HG03571 (cell line): ENCODE results near the gene SLC9A3.
A peak's percentile ranks its signal among the peaks of the same experiment; 100 is the strongest.
"Not testable (repeated sequence)": the region's sequence is repeated elsewhere in the genome, so short reads cannot be mapped to it uniquely, and the experiment has no call there.

Experiments used
- ATAC-seq: cut with Tn5 transposase; IDR thresholded peaks from one replicate; pipeline ENCODE4 v1.9.1; 2021; ENCODE audit not compliant: unreplicated experiment

Gene SLC9A3

DNA sequence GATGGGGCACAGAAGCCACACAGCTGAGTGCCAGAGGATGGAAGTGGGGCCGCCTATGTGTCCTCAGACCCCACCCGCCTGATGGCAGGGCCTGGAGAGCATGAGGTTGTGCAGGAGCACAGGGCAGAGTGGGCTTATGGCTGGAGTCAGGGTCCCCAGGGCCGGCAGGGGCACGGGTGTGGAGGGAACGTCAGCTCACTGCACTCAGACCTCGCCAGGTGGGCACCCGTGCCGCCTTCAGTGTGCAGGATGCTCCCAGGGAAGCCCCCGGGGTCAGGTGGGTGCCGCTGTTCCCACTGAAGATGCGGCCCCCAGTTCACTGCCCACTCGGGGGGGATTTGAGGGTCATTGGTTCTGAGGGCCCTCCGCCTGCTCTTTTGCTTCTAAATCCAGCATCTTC is 46.4 kb downstream of the SLC9A3 start:
- no peak for ATAC-seq

DNA sequence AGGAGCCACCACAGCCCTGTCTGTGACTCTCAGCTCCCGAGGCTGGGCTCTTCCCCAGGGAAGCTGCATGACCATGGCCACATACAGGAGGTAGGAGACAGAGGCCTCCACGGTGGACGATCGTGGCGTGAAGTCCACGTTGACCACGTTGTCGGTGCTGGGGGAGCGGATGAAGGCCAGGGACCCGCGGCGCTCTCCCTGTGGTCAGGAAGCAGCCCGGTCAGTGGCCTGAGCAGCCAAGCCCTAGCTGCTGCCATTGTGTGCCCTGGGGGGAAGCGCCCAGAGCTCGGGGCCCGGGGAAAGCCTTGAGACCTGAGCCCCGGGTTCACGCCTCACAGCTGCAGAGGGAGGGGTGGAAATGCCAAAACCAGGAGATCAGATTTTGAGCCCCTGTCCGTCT is 47.0 kb downstream of the SLC9A3 start:
- ATAC-seq = no peak

DNA sequence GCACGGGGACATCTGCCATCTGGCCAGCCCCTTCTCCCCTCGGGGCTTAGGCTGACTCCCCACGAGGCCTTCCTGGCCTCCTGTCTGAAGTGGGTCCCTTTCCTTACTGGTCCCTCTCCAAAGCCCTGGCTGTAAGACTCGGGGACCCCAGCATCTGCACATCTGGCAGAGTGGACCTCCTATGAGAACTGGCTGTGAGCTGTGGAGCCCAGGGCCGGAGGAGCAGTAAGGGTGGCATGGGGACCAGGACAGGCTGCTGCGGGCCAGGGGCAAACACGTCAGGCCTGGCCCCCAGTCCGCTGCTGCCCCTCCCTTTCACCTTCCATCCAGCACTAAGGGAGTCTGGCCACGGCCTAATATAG is 47.5 kb downstream of the SLC9A3 start:
- ATAC-seq = no peak

DNA sequence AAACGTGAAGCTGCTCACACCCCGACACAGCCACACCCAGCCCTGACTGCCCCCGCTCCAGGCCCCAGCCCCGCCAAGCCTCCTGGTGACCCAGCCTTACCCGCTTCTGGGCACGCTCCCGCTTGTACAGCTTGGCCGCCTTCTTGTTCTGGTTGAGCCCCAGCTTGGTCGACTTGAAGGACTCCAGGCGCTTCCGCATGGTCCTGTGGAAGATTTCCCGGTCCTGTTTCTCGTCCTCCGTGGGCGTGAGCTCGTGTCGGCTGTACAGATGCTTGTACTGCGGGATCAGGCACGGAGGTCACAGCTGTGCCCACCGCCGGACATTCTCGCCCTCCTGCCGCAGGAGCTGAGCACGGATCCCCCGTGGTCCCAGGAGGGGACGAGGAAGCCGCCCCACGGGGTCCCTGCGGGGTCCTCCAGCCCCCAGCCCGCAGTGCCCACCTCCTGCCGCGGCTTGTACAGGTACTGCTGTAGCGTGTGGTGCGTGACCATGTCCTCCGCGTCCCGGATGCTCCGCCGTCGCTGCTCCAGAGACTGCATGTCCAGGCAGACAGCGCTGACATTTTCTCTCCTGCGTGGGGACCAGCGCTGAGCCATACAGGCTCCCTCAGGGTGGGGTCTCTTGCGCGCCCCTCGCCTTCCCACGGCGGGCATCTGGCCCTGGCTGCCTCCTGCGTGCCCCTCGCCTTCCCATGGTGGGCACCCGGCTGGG is 48.0 kb downstream of the SLC9A3 start:
- no peak for ATAC-seq

DNA sequence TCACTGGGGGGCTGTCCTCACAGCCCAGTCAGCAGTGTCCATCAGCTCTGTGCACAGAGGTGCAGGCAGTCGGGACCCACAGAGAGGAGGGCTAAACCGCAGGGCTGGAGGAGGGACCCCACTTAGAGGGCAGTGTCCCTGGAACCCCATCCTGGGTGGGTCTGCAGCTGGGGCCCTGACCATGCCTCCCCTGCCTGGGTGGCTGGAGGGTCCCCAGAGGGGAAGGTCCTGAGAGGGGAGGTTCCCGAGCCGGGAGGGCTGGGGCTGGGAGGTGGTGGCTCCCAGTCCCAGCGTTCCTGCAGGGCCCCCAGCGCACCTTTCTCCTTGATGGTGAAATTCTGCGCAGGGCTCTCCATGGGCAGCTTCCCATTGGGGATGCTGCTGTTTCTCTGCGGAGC is 48.5 kb downstream of the SLC9A3 start:
- no peak for ATAC-seq

DNA sequence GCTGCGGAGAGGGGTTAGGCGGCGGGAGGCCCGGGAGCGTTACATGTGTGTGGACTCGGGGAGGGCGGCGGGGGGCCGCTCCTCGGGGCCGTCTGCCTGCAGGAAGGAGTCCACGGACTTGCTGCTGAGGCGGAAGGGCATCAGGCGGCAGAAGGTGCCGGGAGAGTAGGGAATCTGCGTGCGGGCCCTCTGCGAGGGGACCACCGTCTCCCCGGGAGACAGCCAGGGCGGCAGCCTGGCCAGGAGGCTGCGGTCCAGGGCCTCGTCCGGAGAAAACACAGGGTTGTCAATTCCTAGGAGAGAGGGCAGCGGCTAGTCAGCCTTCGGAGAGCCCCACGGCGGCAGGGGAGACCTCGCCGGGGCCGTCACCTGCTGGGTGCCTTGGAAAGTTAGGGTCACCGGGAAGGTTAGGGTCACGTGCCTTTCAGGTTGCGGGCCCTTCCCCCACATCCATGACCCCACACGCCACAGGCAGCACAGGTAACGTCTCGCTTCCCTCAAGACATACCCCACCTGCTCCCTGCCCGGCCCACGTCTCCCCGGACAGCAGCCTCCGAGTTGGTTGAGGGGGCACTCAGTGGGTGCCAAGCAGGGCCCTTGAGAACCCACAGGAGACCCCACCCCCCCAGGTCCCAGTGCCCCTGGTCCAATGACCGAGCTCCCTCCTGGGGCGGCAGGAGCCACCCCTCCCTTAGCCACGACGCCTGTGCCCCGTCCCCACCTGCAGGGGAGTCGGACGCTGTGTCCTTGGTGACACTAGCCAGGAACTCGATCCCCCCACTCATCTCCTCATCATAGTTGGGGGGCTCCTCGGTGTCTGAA is 49.2 kb downstream of the SLC9A3 start:
- ATAC-seq = no peak

DNA sequence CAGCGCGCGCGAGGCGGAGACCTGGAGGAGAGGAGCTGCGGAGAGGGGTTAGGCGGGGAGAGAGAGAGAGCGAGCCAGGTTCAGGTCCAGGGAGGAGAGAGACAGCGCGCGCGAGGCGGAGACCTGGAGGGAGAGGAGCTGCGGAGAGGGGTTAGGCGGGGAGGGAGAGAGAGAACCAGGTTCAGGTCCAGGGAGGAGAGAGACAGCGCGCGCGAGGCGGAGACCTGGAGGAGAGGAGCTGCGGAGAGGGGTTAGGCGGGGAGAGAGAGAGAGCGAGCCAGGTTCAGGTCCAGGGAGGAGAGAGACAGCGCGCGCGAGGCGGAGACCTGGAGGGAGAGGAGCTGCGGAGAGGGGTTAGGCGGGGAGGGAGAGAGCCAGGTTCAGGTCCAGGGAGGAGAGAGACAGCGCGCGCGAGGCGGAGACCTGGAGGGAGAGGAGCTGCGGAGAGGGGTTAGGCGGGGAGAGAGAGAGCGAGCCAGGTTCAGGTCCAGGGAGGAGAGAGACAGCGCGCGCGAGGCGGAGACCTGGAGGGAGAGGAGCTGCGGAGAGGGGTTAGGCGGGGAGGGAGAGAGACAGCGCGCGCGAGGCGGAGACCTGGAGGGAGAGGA is 49.9 kb downstream of the SLC9A3 start:
- not testable (repeated sequence) for ATAC-seq

DNA sequence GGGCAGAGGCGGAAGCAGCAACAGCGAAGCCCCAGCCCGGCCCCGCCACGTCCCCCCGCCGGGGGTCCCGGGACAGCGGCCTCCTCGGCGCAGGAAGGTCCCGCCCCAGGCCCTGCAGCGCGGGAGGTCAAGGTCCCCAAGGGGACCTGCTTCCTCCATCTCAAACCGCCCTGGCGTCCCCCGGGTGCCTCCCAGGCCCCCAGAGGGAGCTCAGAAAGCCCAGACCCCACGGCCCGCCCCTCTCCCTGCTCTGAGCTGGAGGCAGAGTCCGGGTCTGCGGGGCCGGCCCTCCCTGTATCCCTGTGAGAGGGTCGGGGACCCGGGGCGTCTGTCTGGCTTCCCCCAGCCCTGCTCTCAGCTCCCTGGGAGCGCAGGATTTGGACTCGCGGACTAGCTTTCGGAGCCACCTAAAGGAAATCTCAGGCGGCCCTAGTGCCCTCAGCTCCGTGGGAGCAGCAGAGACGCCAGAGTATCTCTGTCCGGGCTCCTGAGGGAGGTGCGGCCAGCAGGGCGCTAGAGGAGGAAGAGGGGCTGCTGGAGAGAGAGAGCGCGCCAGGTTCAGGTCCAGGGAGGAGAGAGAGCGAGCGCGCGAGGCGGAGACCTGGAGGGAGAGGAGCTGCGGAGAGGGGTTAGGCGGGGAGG is 50.6 kb downstream of the SLC9A3 start:
- ATAC-seq = peak; percentile 21

DNA sequence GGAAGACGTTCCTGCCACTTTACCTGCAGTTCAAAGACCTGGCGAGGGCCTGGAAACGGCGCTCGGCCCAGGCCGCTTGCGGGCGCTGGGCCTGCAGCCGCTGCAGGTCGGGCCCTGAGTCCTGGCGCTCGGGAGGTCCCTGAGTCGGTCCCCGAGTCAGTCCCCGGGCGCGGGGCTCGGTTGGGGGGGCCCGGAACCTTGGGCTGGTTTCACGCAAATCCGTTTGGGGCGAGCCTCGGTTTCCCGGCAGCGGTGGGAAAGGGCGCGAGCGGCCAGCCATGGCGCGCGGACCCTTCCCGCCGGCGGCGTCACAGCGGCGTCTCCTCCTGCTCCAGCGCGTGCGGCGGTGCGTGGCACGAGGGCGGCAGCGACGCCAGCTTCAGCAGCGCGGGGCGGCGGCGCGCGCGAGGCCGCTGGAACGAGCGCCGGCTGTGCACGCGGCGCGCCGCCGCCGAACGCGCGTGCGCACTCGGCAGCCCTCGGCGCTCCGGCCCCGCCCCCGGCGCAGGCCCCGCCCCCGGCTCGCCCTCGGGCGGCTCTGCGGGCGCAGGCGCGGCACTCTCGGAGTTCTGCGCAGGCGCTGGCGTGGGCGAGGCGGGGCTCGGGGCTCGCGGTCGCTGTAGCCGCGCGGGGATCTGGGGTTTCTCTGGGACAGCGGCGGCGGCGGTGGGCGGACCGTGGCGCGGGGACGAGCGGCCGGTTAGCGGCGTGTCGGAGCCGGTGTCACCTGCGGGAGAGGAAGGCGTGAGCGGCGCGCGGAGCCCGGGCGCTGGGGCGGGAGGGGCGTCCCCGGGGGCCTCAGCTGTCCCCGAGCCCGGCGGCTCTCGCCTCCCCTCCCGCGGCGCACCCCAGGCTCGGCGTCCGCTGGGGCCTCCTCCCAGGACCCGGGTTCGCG is 51.3 kb downstream of the SLC9A3 start:
- ATAC-seq = peak; percentile 54

DNA sequence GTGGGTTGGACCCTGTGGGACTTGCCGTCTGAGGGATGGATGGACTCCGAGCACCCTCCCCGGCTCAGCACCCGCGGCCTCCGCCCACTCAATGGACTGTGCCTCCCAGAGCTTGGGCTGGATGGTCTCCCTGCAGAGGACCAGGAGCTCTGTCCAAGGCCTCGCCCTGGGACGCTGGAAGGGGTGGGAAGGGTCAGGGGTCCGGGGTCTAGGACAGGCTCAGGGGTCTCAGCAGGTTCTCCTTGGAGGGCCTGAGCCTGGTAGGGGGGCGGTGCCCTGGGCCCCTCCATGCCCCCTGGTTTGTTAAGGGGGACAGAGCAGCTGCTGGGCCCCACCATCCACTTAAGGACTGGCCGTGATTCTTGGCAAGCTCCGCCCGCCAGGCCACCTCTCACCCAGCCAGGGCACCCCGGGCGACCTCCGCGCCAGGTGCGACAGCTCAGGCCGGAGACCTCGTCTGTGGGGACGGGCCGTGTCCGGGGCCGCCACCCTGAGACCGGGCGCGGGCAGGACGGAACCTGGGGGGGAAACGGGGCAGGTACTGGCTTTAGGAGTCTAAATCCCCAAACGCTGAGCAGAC is 52.1 kb downstream of the SLC9A3 start:
- ATAC-seq = peak; percentile 20

DNA sequence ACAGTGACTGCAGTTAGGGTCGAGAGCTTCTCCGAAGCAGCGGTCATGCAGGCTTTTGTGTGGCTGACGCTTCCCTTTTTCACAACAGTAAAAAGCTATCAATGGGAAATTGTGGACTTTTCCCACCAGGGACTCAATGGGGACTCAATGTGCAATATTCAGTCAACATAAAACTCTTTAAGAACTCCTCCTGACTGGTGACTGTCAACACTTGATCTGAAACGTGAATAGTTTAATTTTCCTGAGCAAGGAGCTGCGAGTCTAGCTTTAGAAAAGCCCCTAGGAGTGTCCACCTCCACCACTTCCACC is 52.5 kb downstream of the SLC9A3 start:
- no peak for ATAC-seq

DNA sequence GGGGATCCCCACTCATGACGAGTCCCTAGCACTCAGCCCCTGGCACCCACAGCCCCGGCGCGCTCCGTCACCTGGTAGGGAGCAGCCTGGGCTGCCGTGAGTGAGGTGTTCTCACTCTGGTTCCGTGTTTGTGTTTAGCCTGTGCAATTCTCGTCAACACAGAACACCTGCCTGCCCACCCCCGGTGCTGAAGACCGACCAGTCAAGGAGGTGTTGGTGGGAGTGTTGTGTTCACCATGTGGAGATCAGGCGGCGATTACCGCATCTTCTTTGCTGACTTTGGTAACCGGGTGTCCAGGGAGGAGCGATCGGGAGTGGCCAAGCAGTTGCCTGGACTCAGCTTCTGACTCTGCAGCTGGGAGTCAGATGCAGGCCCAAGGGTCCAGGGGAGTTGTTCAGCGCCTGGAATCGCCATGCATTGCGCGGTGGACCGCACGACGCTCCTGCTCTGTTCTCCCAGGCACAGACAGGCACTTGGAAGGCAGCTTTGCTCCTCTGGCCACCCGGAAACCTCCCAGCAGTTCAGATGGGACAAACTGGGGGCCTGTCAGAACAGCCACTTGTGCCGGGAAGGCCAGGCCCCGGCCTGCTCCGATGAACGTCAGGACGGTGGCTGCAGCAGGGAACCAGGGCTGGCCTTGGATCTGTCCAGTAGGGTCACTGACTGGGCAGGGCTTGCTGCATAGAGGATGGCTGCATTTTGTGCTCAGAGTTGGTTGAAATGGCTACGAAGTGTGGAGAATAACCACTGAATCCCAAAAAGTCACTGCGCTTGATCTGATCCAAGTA is 53.1 kb downstream of the SLC9A3 start:
- no peak for ATAC-seq

DNA sequence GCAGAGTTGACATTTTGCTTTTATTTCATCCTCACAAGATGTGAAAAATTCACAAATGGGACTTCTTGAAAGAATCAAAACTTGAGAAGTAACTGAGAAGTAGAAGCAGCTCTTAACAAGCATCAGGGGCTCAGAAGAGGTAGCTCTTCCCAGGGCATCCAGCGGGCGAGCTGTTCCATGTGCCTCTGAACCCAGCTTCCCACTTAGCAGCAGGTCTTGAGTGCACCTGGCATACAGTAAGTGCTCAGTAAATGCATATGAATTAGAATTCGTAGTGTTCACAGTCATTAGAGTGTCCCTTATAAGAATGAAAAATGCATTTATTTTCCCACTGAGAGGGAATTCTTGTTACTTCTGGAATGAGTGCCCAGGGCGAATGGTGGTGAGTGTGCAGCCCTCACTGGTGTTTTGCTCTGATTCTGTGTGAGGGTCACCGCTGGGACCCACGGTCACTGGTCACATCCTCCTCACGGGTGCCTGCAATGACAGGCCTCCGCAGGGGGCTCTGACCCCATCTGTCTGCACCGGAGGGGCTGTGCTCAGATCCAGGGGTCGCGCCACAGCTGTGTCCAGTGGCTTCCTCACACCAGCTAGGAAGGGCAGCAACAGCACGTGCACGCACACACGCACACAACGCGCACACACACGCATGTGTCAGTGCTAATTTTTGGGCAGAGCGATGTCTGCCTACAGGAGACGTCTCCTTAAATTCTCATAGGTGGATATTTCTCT is 54.3 kb downstream of the SLC9A3 start:
- ATAC-seq = no peak

DNA sequence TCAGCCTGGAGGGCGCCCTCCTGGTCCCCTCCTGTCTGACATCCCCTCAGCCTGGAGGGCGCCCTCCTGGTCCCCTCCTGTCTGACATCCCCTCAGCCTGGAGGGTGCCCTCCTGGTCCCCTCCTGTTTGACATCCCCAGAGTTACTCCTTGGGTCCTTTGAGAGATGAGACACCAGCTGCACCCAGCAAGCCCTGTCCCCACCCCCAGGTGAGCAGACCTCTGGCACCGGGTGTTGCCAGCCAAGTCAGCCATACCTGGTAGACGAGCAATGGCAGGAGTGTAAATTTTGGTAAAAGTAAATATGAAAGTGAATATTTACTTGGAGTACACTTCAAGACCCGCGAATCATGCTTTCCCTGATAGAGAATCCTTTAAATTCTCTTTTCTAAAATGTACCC is 55.8 kb downstream of the SLC9A3 start:
- no peak for ATAC-seq

DNA sequence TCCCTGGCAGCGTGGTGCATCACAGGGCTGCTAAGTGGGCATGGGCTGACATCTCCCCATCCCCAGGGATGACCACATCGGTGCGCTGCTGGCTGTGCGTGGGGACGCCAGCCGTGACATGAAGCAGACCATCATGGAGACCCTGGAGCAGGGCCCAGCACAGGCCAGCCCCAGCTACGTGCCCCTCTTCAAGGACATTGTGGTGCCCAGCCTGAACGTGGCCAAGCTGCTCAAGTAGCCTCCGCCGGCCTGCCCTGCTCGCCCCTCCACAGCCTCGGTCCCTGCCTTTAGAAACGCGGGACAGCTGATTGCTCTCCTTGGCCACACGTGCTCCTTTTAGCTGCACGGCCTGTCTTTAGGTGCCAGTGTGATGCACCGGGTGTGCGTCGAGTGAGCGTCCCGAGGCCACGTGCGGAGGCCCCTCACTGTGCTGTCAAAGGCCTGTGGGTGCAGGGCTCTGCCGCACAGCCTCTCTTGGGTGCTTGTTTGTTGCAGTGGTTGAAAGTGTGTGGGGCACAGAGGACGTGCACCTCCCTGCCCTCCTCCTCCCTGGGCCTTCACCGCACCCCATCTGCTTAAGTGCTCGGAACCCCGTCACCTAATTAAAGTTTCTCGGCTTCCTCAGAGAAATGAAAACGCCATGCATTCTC is 57.5 kb downstream of the SLC9A3 start:
- no peak for ATAC-seq

DNA sequence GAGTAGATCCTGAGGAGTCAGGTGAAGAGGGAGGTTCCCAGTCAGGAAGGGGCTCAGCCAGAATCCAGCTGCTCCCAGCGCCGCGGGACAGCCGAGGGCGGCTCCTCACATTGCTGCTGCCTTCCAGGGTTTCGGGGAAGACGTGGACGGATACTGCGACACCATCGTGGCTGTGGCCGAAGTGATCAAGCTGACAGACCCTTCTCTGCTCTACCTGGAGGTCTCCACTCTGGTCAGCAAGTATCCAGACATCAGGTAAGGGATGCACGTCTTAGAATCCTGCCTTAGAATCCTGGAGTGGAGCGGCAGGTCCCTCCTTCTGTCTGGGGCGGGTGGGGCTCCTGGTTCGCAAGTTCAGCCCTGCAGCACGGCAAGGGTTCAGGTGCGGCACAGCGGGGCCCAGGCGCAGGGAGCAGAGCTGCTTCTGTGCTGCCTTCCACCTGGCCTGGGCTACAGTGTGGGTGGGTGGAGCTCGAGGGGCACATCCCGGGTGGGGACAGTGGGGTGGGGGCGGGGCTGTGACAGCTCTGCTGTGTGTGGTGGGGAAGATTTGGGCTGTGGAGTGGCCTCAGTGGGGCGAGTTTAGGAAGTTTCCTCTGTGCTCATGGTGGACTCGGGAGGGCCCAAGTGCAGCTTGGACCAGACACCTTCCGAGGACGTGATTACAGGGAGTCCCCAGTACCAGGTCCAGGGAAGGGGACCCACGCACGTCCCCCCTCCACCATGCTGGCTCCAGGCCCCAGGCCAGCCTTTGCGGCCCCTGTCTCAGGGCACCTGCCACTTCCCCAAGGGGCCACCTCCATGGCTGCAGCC is 58.5 kb downstream of the SLC9A3 start:
- ATAC-seq = no peak

DNA sequence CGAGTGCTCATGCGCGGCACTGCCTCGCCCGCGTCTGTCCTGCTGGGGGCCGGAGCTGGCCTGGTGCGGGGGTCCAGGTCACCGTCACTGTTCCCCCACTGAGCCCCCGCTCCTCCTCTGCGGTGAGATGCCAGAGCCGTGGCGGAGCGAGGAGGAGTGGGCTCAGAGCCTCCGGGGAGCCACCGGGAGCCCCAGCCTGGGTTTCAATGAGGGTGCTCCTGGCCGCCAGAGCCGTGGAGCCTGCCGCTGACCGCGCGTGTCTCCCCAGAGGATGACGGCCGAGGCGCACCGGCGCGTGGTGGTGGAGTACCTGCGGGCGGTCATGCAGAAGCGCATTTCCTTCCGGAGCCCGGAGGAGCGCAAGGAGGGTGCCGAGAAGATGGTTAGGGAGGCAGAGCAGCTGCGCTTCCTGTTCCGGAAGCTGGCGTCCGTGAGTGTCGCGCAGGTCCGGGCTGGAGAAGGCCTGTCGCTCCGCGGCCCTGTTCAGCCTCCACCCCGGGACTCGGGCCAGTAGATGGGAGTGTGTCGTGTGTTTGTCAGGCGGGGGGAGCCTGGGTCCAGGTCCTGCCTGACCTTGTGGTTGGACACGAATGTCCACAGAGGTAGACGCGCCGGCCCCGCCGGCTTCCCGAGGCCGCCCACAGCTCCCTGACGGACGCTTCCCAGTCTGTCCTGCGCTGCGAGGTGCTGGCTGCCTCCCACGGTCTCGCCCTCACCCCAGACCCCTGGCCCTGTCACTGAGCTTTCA is 59.2 kb downstream of the SLC9A3 start:
- ATAC-seq = no peak
